Measurements from ENCODE around the gene NPFF. TPM values are rescaled to one million over a fixed set of nuclear protein-coding genes. Genes with fewer than 3 reads are reported as not detected.
A peak's percentile ranks its signal among the peaks of the same experiment; 100 is the strongest.

Gene NPFF
- total RNA-seq, 1 donor from 2014 or later, result not detected

DNA sequence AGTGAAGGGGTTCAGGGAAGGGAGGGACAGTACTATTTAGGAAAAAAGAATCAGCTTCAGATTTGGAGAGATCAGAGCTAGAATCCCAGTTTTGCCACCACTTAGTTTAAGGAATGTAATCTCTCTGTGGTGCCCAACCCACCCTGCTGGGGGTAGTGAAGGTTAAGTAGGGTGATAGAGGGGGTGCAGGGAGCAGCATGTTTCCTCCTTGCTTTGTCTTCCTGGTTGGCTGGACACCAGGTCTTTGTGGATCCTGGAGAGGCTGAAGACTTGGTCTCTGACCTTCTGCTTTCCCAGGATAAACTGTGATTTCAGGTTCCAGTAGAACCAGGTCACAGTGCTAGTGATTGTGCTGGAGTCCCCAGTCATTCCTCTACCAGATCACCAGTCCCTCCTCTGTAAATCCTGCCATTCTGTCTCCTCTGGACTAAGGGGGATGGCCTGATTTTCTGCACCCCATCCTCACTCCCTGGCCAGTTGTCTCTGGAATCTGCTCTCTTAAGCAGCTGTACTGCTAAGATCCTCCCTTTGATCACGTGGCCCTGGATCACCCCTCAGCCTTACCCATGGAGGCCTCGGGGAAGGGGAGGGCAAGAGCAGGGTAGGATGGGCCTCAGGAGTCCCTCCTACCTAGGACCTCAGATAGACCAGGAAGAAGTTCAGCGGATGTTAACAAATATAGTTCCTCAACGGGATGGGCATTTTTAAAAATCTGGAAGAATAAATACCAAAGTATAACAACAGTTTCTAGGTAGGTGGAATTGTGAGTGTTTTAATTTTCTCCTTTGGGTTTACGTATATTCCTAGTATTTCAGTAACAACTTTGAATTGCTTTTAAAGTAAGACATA lies 11.2 kb downstream of the NPFF start:
- no peak for DNase-seq (ENCODE audit: low spot score)
- H3K4me1 Mint-ChIP-seq (ENCODE audit: unreplicated experiment), result peaks cover 45% of the 10 kb centered on the region
- peak overlapping the region; percentile 42 for H3K4me3 Mint-ChIP-seq (ENCODE audit: unreplicated experiment)
- H3K9me3 Mint-ChIP-seq (ENCODE audit: unreplicated experiment), result no peaks in the 10 kb centered on the region
- peaks cover 24% of the 10 kb centered on the region for H3K27me3 Mint-ChIP-seq (ENCODE audit: unreplicated experiment)
- TF ChIP-seq, protein P1, sequence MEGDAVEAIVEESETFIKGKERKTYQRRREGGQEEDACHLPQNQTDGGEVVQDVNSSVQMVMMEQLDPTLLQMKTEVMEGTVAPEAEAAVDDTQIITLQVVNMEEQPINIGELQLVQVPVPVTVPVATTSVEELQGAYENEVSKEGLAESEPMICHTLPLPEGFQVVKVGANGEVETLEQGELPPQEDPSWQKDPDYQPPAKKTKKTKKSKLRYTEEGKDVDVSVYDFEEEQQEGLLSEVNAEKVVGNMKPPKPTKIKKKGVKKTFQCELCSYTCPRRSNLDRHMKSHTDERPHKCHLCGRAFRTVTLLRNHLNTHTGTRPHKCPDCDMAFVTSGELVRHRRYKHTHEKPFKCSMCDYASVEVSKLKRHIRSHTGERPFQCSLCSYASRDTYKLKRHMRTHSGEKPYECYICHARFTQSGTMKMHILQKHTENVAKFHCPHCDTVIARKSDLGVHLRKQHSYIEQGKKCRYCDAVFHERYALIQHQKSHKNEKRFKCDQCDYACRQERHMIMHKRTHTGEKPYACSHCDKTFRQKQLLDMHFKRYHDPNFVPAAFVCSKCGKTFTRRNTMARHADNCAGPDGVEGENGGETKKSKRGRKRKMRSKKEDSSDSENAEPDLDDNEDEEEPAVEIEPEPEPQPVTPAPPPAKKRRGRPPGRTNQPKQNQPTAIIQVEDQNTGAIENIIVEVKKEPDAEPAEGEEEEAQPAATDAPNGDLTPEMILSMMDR (IDR thresholded peaks at IDR 0.05; ENCODE audit: unreplicated experiment), result no peak
- H3K27ac Mint-ChIP-seq (ENCODE audit: unreplicated experiment), result peak overlapping the region; percentile 77
- peaks cover 6% of the 10 kb centered on the region for H3K36me3 Mint-ChIP-seq (ENCODE audit: low read depth, unreplicated experiment)

DNA sequence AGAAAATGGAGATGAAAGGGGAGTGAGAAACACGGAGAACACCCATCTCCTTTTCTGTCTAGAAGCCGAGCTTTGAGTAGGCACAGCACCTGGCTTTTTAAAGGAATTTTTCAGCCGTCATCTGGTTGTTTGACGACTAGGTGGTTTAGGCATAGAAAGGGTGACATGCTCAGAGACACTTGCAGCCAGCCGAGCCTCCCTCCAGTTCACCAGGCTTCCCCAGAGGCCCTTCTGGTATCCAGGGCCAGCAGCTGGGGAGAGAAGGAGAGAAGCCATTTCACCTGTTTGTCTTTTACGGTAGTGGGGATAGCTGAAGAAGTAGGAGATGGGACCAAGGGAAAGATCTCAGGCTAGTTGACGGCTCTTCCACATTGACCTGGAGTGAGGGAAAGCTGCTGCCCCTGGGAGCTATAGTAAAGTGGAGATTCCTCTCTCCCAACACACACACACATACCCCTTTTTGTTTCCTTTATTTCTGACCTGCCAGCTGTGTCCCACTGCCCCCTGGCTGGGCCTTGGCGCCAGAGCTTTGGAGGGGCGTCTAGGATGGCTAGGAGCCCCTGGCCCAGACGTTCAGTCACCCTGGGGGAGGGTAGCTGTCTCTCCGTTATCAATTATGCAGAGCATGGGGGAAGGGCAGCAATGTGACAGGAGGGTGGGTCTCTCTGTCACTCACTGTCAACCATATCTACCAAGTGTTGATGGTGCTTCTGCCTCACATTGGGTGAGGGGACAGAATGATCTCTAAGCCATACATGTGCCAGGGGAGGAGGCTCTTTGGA lies 13.5 kb downstream of the NPFF start:
- peaks cover 33% of the 10 kb centered on the region for H3K4me1 Mint-ChIP-seq (ENCODE audit: unreplicated experiment)
- peak overlapping the region; percentile 95 for H3K27ac Mint-ChIP-seq (ENCODE audit: unreplicated experiment)
- TF ChIP-seq, protein P1 (IDR thresholded peaks at IDR 0.05; ENCODE audit: unreplicated experiment), result no peak
- DNase-seq (ENCODE audit: low spot score), result no peak
- H3K36me3 Mint-ChIP-seq (ENCODE audit: low read depth, unreplicated experiment), result no peaks in the 10 kb centered on the region
- no peaks in the 10 kb centered on the region for H3K9me3 Mint-ChIP-seq (ENCODE audit: unreplicated experiment)
- peaks cover 18% of the 10 kb centered on the region for H3K27me3 Mint-ChIP-seq (ENCODE audit: unreplicated experiment)
- H3K4me3 Mint-ChIP-seq (ENCODE audit: unreplicated experiment), result peak overlapping the region; percentile 94

DNA sequence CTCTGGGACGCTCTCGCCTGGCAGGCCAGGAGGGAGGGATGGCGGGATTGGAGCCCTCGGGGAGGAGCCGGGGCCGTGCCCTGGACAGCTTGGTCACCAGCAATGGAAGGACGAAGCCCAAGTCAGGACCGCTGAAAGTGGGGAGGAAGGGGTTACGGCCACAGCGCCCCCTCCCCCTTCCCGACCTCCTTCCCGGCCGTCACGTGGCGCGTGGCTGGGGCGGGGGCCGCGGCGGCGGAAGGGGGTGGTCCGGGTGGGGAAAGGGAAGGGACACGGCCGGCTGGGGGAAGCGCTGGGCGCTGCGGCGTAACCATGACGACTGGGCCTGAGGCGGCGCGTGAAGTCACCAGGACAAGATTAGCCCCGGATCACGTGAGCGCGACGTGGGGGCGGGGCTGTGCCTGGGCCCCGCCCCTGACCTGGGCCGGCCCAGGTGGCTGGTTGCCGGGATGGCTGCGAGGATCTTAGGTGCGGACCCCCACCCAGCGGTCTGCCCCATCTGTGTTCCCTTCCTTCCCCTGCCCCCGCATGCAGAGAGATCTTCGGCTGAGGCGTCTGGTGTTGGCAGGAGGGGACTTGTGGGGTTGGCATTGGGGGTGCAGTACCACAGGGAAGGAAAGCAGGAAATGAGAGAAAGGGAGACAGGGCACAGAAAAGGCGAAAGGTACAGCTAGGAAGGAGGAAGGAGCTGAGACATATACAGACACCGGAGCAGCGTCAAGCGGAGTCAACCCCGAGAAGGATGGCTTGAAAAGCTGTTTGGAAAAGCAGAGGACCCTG lies 14.3 kb downstream of the NPFF start:
- Mint-ChIP-seq H3K4me3 (ENCODE audit: unreplicated experiment) (peak overlapping the region; percentile 94), H3K36me3 (ENCODE audit: low read depth, unreplicated experiment) (no peaks in the 10 kb centered on the region), H3K4me1 (ENCODE audit: unreplicated experiment) (peaks cover 26% of the 10 kb centered on the region), H3K27ac (ENCODE audit: unreplicated experiment) (peak overlapping the region; percentile 95), H3K9me3 (ENCODE audit: unreplicated experiment) (no peaks in the 10 kb centered on the region), H3K27me3 (ENCODE audit: unreplicated experiment) (peaks cover 18% of the 10 kb centered on the region)
- peak; percentile 94 for DNase-seq (ENCODE audit: low spot score)
- TF ChIP-seq, protein P1 (IDR thresholded peaks at IDR 0.05; ENCODE audit: unreplicated experiment), result no peak

DNA sequence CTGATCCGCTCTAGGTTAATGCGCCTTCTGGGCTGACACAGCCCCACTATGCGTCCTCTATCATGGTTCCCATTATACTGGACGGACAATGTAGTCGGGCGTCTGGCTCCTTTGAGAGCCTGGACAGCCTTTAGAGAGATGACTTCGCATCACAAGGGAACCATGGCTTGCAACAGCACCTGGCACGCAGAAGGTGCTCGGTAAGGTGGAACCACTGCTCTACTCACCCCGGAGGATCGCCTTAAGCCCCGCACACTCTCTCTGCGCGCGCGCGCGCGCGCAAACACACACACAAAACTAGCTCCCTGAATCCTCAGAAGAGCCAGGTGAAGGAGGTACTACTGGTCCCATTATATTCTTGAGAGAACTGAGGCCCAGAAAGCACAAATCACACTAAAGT lies 15.1 kb downstream of the NPFF start:
- Mint-ChIP-seq H3K27me3 (ENCODE audit: unreplicated experiment) (peaks cover 16% of the 10 kb centered on the region), H3K4me3 (ENCODE audit: unreplicated experiment) (peak overlapping the region; percentile 94), H3K36me3 (ENCODE audit: low read depth, unreplicated experiment) (peaks cover 6% of the 10 kb centered on the region), H3K9me3 (ENCODE audit: unreplicated experiment) (no peaks in the 10 kb centered on the region), H3K4me1 (ENCODE audit: unreplicated experiment) (peaks cover 23% of the 10 kb centered on the region), H3K27ac (ENCODE audit: unreplicated experiment) (peak overlapping the region; percentile 70)
- no peak for DNase-seq (ENCODE audit: low spot score)
- TF ChIP-seq, protein P1 (IDR thresholded peaks at IDR 0.05; ENCODE audit: unreplicated experiment), result no peak
